ENCODE data around the gene RHOXF1. TPM values are rescaled to one million over a fixed set of nuclear protein-coding genes. Genes with fewer than 3 reads are reported as not detected.
A peak's percentile ranks its signal among the peaks of the same experiment; 100 is the strongest.
"Not testable (repeated sequence)": the region's sequence is repeated elsewhere in the genome, so short reads cannot be mapped to it uniquely, and the experiment has no call there.

Gene RHOXF1
- not detected in 2 replicates for total RNA-seq

GRCh38 chrX:120115438-120115963 lies at the start of gene RHOXF1:
Gene RHOXF1 (minus strand): TSS chrX:120115913. CDS start chrX:120115862, 51 bp downstream.
- DNase-seq (ENCODE audit: low read depth), result no peak

- DNase-seq (ENCODE audit: low read depth), result not testable (repeated sequence)
These were observed 43.4 kb upstream of the RHOXF1 start for GRCh38 chrX:120159086-120159485.

GRCh38 chrX:120158313-120158712 lies 42.6 kb upstream of the RHOXF1 start, which contains the start of gene RHOXF2:
Gene RHOXF2 (plus strand): TSS chrX:120158613. CDS start chrX:120158751, 138 bp downstream.
- DNase-seq (ENCODE audit: low read depth), result not testable (repeated sequence)

- not testable (repeated sequence) for DNase-seq (ENCODE audit: low read depth)
These were observed 34.5 kb upstream of the RHOXF1 start for GRCh38 chrX:120150109-120150744.

GRCh38 chrX:120147537-120147936 lies 31.8 kb upstream of the RHOXF1 start:
- DNase-seq (ENCODE audit: low read depth), result no peak

- not testable (repeated sequence) for DNase-seq (ENCODE audit: low read depth)
These were observed 30.6 kb upstream of the RHOXF1 start for GRCh38 chrX:120146323-120146722.

- DNase-seq (ENCODE audit: low read depth), result no peak
These were observed 29.7 kb upstream of the RHOXF1 start for GRCh38 chrX:120145295-120145925.

- no peak for DNase-seq (ENCODE audit: low read depth)
These were observed 28.6 kb upstream of the RHOXF1 start for GRCh38 chrX:120144178-120144844.

GRCh38 chrX:120140293-120140981 lies 24.7 kb upstream of the RHOXF1 start:
- DNase-seq (ENCODE audit: low read depth), result peak; percentile 1

GRCh38 chrX:120137439-120137838 lies 21.7 kb upstream of the RHOXF1 start:
- DNase-seq (ENCODE audit: low read depth), result no peak

GRCh38 chrX:120136840-120137239 lies 21.1 kb upstream of the RHOXF1 start:
- peak; percentile 45 for DNase-seq (ENCODE audit: low read depth)

GRCh38 chrX:120136128-120136527 lies 20.4 kb upstream of the RHOXF1 start:
- DNase-seq (ENCODE audit: low read depth), result no peak

GRCh38 chrX:120128306-120128846 lies 12.7 kb upstream of the RHOXF1 start:
- not testable (repeated sequence) for DNase-seq (ENCODE audit: low read depth)

- DNase-seq (ENCODE audit: low read depth), result no peak
These were observed 9.7 kb upstream of the RHOXF1 start for GRCh38 chrX:120125444-120125843.

- DNase-seq (ENCODE audit: low read depth), result no peak
These were observed 4.5 kb upstream of the RHOXF1 start for GRCh38 chrX:120120223-120120622.

- no peak for DNase-seq (ENCODE audit: low read depth)
These were observed 4.1 kb downstream of the RHOXF1 start for GRCh38 chrX:120111611-120112010.

GRCh38 chrX:120109378-120109777 lies 6.3 kb downstream of the RHOXF1 start:
- no peak for DNase-seq (ENCODE audit: low read depth)

- DNase-seq (ENCODE audit: low read depth), result not testable (repeated sequence)
These were observed 11.0 kb downstream of the RHOXF1 start for GRCh38 chrX:120104707-120105106.

- DNase-seq (ENCODE audit: low read depth), result not testable (repeated sequence)
These were observed 14.7 kb downstream of the RHOXF1 start for GRCh38 chrX:120101057-120101456.

GRCh38 chrX:120090208-120090607 lies 25.5 kb downstream of the RHOXF1 start:
- DNase-seq (ENCODE audit: low read depth), result no peak

- no peak for DNase-seq (ENCODE audit: low read depth)
These were observed 28.3 kb downstream of the RHOXF1 start for GRCh38 chrX:120087289-120088017.

Data from renal cortical epithelial cell (primary cell).